GM10847 (cell line): ENCODE results near the gene TMEM63B.

ENCODE experiments used
- POLR2A ChIP-seq: IDR thresholded peaks from 2 replicates; pipeline ENCODE4 v1.6.1; 2011; ENCODE audit not compliant: insufficient read length; ENCODE audit errors: extremely low read depth

Gene TMEM63B

DNA sequence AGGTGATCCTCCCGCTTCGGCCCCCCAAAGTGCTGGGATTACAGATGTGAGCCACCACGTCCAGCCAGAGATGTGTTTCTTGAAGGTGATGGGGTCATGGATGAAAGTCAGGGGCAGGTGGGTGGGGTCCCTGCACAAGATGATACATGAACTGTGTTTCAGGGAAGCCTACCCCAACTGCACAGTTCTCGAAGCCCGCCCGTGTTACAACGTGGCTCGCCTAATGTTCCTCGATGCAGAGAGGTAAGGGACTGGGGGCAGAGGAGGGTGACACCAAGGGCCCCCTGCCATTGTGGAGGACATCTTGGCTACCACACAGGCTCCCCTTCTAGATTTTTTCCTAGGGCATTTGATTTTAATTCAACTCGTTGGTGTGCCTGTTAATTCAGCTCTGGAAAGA lies 19.3 kb downstream of the TMEM63B start:
- TF ChIP-seq POLR2A: no peak

DNA sequence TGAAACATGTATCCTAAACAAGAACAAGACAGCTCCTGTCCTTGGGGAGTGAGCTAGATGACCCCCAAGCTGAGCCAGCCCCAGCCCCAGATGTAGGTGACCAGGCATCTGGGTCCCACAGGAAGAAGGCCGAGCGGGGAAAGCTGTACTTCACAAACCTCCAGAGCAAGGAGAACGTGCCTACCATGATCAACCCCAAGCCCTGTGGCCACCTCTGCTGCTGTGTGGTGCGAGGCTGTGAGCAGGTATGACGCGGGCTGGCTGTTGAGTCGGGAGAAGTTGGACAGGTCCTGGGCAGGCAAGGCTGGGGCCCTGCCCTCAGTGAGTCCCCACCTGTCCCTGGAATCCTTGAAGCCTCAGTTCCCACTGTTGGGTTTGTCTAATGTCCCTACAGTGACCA lies 19.9 kb downstream of the TMEM63B start:
- no peak for TF ChIP-seq POLR2A

DNA sequence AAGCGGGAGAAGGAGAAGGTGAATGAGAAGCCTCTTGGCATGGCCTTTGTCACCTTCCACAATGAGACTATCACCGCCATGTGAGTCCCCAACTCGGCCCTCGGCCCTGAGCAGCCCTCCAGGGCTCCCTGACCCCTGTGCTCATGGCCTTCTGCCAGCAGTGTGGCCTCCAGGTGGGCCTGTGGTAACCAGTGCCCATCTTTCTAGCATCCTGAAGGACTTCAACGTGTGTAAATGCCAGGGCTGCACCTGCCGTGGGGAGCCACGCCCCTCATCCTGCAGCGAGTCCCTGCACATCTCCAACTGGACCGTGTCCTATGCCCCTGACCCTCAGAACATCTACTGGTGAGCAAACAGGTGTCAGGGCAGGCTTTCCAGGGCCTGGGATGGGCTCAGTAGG lies 21.0 kb downstream of the TMEM63B start:
- TF ChIP-seq POLR2A: no peak

DNA sequence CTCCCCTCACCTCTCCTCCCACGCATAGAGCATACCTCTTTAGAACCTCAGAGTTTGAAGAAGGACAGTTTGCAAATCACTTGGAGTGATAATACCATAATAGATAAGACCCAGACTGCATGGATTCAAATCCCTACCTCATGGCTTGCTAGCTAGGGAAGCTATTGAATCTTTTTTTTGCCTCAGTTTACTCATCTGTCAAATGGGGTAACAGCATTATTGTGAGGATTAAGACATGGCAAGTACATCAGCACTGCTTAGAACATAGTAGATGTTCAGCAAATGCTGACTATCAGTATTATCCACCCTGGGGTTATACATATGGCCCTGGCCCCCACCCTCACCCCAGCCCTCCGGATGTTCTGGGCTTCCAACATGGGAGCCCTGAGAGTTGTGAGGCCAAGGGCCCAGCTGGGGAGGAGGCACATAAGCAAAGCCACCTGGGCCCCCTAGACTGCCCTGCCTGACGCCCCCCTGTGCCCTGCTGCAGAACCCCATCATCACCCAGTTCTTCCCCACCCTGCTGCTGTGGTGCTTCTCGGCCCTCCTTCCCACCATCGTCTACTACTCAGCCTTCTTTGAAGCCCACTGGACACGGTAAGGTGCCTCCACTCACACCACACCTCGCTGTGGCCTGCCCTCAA lies 22.1 kb downstream of the TMEM63B start:
- TF ChIP-seq POLR2A: no peak

DNA sequence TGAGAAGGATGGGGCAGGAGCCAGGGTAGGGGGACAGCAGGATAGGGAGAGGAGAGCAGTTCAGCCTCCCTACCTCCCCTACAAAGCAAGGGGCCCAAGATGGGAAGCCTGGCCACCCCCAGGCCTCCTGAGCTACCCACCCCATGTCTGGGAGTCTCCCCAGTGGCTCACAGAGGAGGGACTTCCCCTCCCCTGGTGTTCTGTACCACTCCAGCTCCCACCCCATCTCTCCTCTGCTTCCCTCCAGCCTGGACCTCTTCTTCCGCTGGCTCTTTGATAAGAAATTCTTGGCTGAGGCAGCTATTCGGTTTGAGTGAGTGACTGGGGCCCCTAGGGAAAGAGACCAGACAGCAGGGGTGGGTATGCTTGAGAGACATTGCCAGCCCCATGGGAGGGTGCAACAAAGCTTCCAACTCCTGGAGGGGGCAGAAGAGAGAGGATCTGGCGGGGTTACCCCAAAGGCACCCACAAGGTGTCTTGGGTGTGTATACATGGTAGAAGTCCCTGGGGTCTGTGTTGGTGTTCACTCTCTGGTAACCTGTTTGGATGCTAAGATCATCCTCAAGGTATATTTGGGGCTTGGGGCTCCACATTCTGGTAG lies 23.1 kb downstream of the TMEM63B start:
- TF ChIP-seq POLR2A: no peak

DNA sequence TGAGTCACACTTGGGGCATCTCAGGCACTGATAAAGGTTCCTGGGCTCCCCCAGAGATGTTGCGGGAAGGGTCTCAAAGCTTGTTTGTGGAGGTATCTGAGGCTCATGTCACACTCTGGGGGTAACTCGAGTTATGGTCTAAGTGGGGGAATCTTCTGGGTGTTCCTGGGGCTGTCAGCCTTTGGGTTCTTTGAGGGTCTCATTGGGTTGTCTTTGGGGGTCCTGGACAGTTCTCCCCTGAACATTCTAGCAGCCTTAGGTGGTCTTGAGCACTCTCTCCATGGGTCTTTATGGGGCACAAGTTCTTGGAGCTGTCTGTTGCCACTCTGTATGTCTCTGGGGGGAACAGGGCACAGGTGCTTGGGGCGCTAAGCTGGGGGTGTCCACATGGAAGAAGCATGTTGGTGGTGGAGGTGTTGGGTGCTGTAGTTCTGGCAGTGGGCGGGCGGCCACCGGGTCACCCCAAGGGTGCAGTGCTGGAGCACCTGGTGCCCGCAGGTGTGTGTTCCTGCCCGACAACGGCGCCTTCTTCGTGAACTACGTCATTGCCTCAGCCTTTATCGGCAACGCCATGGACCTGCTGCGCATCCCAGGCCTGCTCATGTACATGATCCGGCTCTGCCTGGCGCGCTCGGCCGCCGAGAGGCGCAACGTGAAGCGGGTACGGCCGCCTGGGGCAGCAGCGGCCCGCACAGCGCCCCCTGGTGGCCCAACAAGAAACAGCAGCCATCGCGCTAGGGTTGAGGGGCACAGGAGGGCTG lies 24.2 kb downstream of the TMEM63B start:
- no peak for TF ChIP-seq POLR2A

DNA sequence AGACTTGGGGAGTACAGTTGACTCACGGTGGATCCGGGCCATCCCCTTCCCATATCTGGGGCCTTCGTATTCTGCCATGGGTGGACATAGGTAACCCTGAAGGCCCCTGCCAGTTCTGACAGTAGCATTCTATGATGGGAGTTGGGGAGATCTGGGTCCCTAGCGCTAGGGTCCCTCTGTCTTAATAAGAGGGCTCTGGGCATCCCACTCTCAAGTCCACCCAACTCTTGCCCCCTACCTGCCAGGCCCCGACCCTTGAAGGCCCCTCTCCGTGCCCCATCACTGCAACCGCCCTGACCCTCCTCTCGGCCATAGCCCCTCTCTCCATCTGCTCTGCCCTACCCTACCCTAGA lies 24.7 kb downstream of the TMEM63B start:
- no peak for TF ChIP-seq POLR2A

DNA sequence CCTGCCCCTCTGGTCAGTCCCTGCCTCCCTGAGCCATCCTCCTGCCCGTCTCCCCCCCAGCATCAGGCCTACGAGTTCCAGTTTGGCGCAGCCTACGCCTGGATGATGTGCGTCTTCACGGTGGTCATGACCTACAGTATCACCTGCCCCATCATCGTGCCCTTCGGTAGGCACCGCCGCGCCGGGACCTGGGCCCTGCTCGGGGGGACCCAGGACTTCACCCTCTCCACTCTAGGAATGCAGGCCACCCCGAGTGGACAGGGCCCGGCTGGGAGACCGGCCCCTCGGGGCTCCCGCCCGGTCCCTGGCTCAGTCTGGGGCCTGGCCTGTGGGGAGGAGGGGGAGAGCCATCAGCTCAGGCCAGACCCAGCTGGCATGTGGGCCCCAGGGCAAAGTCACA lies 25.2 kb downstream of the TMEM63B start:
- TF ChIP-seq POLR2A: no peak

DNA sequence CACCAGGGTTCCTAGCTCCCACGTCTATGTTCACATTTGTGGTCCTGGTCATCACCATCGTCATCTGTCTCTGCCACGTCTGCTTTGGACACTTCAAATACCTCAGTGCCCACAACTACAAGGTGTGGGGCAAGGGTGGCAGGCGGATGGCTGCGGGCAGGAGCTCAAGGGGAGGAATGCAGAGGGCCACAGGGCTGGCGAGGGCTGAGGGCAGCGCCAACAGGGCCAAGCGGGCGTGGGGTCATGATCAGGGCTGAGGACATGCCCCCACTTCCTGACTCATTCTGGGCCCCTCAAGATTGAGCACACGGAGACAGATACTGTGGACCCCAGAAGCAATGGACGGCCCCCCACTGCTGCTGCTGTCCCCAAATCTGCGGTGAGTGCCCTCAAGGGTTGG lies 26.7 kb downstream of the TMEM63B start:
- TF ChIP-seq POLR2A: no peak

DNA sequence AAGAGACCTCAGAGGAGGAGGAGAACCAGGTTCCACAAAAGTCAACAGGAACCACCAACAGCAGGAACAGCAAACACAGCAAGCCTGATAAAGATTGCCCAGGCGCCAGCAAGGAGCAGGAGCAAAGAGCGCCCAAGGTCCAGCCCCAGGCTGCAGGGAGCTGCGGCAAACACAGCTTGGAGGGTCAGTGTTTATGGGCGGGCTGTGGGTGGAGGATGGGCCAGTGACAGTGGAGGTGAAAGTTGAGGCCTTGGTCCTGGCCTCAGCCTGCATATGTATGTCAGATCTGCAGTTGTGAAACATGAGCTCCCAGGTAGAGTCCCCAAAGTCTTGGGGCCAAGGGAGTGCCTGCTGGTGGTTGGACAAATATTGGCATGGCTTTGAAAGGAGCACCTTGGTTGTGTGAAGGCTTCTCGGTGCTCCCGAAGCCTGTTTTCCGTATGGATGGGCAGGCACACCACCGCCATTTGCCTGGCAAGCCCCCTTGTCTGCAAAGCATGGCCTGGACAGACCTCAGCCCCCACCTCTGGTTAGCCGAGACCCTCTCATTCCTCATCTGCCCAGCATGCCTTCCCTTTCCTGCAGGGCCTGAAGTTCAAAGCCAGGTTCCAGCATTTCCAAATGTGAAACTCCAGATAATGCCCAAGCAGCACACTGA lies 29.3 kb downstream of the TMEM63B start:
- no peak for TF ChIP-seq POLR2A

DNA sequence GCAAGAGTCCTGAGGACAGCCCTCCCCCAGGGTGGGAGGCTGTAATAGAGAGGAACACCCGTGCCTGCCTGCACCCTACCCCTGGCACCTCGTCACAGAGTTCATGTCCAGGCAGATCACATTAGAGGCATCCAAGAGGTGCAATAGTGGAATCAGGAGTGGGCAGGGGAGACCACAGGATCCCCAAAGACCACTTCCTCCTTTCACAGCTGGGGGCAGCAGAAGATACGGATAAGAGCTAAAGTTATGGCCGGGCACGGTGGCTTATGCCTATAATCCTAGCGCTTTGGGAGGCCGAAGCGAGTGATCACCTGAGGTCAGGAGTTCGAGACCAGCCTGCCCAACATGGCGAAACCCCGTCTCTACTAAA lies 29.8 kb downstream of the TMEM63B start:
- no peak for TF ChIP-seq POLR2A

DNA sequence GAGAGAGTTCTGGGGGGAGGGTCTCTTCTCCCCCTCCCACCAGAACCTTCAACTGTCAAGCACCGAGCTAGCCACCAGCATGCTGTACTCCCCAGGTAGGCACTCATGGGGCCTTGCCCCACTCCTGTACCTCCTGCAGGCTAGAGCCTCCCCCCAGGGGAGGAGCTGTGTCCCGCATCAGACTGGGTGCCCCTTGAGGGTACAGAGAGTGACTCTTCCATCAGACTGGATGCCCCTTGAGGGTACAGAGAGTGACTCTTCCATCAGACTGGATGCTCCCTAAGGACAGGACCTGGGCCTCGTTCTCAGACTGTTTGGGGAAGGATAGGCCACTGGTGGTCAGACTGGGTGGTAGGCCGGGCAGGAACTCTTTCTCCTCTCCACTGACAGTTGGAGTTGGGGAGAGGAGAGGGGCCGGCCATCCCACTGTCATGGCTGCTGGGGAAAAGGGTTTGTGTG lies 31.4 kb downstream of the TMEM63B start, which contains the start of gene CAPN11:
Gene CAPN11 (plus strand): TSS at position 51 of the 459 bp plus-strand sequence. CDS start 29 bp downstream, at position 80.
- TF ChIP-seq POLR2A: no peak

DNA sequence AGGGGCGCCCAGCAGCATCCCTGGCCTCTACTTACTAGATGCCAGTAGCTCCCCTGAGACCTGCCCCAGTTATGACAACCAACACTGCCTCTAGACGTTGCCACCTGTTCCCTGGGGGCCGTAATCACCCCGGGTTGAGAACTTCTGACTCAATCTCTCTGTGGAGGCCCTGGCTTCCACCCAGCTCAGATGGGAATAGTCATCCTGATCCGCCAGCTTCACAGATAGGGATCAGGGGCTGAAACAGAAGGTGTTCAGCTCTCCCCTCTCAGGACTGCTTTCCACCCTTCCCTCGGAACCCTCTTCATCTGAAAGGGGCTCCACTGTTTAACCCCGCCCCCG lies 34.6 kb downstream of the TMEM63B start:
- TF ChIP-seq POLR2A: no peak

DNA sequence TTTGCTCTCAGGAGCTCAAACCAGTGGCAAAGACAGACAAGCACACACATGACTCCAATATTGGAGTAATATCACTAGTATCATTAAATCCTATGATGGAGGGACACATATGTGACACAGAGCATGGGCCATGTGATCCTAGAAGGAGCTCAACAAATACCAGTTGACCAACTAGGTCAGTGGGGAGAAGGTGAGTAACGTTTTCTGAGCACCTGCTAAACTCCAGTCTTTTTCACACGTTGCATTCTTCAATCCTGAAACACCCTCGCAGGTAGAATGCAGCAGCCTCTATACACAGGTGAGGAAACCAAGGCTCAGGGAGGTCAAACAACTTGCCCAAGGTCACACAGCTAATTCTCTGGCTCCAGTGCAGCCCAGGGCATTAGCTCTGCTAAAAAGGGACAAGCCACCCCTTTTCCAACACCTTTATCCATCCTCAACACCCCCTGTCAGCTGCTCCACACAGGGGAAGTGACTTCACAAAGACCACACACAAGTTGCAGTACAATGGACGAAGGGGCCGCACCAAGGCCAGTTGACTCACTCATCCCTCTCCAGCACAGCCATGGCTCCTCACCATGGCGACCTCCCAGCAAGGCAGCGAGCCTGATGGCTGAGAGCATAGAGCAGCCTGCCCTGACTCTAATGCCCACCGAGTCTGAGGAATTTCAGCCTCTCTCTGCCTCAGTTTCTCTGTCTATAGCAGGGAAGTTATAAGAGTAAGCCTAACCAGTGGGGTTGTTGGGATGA lies 35.7 kb downstream of the TMEM63B start:
- TF ChIP-seq POLR2A: no peak

DNA sequence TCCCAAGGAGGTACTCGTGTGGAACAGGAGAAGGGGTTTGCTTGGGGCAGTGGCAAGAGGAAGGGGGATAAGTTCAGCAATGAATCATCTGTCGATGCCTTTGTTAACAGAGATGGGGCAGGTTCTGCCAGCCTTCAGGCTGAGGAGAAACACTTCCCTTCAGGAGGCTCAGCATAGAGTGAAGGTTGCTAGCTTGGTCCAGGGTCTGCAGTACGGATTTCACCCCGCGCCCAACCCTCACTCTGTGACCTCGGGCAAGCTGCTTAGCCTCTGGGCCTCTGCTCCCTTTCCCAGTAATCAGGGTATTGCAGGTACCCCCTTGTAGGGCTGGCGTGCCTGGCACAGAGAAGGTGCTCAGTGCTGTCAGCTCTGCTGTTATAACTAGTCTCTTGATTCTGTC lies 38.8 kb downstream of the TMEM63B start:
- no peak for TF ChIP-seq POLR2A
